ENCODE data around the gene TROAP. TPM values are rescaled to one million over a fixed set of nuclear protein-coding genes. Genes with fewer than 3 reads are reported as not detected.
A peak's percentile ranks its signal among the peaks of the same experiment; 100 is the strongest.

The TROAP gene
- polyA plus RNA-seq, 1 experiment: 24.8 TPM

- CTCF ChIA-PET: interaction anchor here (0.6 to 3.7 kb wide), 28 partner anchors 9 to 279 kb away, joined by 3 to 47 read pairs (median 5); partner anchors contain the start of genes PRPH and TROAP
- no peak for TF ChIP-seq CTCF (IDR thresholded peaks at IDR 0.05; ENCODE audit: insufficient read depth, low read depth, low read length)
- no peak for DNase-seq (ENCODE audit: low read depth)
- Histone ChIP-seq H3K36me3 (ENCODE audit: control insufficient read depth, insufficient read depth, low read length) (no peaks in the 10 kb centered on the region), H3K4me3 (ENCODE audit: low read depth, low read length) (no peak overlapping the region), H3K27me3 (ENCODE audit: control insufficient read depth, insufficient read depth, low read length) (peaks cover 56% of the 10 kb centered on the region)
- POLR2A ChIA-PET: no interaction called here
Measured at GRCh38 chr12:49341777-49342065, 18.7 kb downstream of the TROAP start.

- POLR2A ChIA-PET: no interaction called here
- Histone ChIP-seq H3K27me3 (ENCODE audit: control insufficient read depth, insufficient read depth, low read length) (peaks cover 60% of the 10 kb centered on the region), H3K36me3 (ENCODE audit: control insufficient read depth, insufficient read depth, low read length) (no peaks in the 10 kb centered on the region), H3K4me3 (ENCODE audit: low read depth, low read length) (peak overlapping the region; percentile 29)
- CTCF ChIA-PET: interaction anchor here (0.6 to 3.7 kb wide), 37 partner anchors 8 to 361 kb away, joined by 3 to 47 read pairs (median 4); partner anchors contain the start of genes PRPH and TROAP
- DNase-seq (ENCODE audit: low read depth): no peak
- peak; percentile 86 for TF ChIP-seq CTCF (IDR thresholded peaks at IDR 0.05; ENCODE audit: insufficient read depth, low read depth, low read length)
Measured at GRCh38 chr12:49342066-49342913, 19.2 kb downstream of the TROAP start.

GRCh38 chr12:49342914-49343731 is 20.1 kb downstream of the TROAP start:
- no peak for DNase-seq (ENCODE audit: low read depth)
- ChIA-PET POLR2A (no interaction called here), CTCF (interaction anchor here (0.7 to 3.7 kb wide), 27 partner anchors 8 to 361 kb away, joined by 3 to 47 read pairs (median 5); partner anchors contain the start of gene PRPH)
- no peak for TF ChIP-seq CTCF (IDR thresholded peaks at IDR 0.05; ENCODE audit: insufficient read depth, low read depth, low read length)
- Histone ChIP-seq H3K27me3 (ENCODE audit: control insufficient read depth, insufficient read depth, low read length) (peaks cover 57% of the 10 kb centered on the region), H3K4me3 (ENCODE audit: low read depth, low read length) (no peak overlapping the region), H3K36me3 (ENCODE audit: control insufficient read depth, insufficient read depth, low read length) (no peaks in the 10 kb centered on the region)

GRCh38 chr12:49344486-49345050 is 21.5 kb downstream of the TROAP start:
- ChIA-PET CTCF (interaction anchor here (3.7 kb wide), 1 partner anchor 55 kb away, joined by 26 read pairs; no protein-coding TSS in a partner anchor), POLR2A (no interaction called here)
- no peak for DNase-seq (ENCODE audit: low read depth)
- Histone ChIP-seq H3K27me3 (ENCODE audit: control insufficient read depth, insufficient read depth, low read length) (peaks cover 54% of the 10 kb centered on the region), H3K4me3 (ENCODE audit: low read depth, low read length) (no peak overlapping the region), H3K36me3 (ENCODE audit: control insufficient read depth, insufficient read depth, low read length) (no peaks in the 10 kb centered on the region)
- no peak for TF ChIP-seq CTCF (IDR thresholded peaks at IDR 0.05; ENCODE audit: insufficient read depth, low read depth, low read length)
